MCF 10A (cell line): ENCODE measurements around the gene DOK5. TPM values are rescaled to one million over a fixed set of nuclear protein-coding genes. Genes with fewer than 3 reads are reported as not detected.
A peak's percentile ranks its signal among the peaks of the same experiment; 100 is the strongest.

Experiments used
- BruUV-seq: library from RNA; stranded (reverse); fragments of 400-500 nt; replicated peaks from 2 replicates; lab custom pipeline; 2021; lab: Mats Ljungman, UMichigan
- CTCF ChIA-PET: fragments of 300-600 bp; sonication (Branson Sonifier 250); formaldehyde crosslinking; extraction: SDS; loops from one replicate; lab custom pipeline; 2021; ENCODE audit warnings: antibody characterized with exemption, inconsistent platforms; lab: Yijun Ruan, JAX
- POLR2A ChIA-PET: fragments of 300-600, 350-650 bp; sonication (Branson Sonifier 250); formaldehyde crosslinking; extraction: SDS; loops from one replicate; lab custom pipeline; 2020; ENCODE audit warnings: antibody characterized with exemption, inconsistent platforms; lab: Yijun Ruan, JAX
- DNase-seq: peaks from one replicate; pipeline ENCODE4 v3.0.0-alpha.2; 2018; ENCODE audit not compliant: unreplicated experiment
- H3K27ac Mint-ChIP-seq: one replicate; pipeline ENCODE4 v1.8.0; 2022; ENCODE audit warnings: mild to moderate bottlenecking, low read depth, mixed read lengths; ENCODE audit not compliant: unreplicated experiment
- H3K27me3 Mint-ChIP-seq: one replicate; pipeline ENCODE4 v1.8.0; 2022; ENCODE audit warnings: mixed read lengths; ENCODE audit not compliant: insufficient read depth, unreplicated experiment
- H3K36me3 Mint-ChIP-seq: one replicate; pipeline ENCODE4 v1.8.0; 2022; ENCODE audit warnings: mild to moderate bottlenecking, moderate library complexity, mixed read lengths; ENCODE audit not compliant: insufficient read depth, unreplicated experiment
- H3K4me1 Mint-ChIP-seq: one replicate; pipeline ENCODE4 v1.8.0; 2022; ENCODE audit warnings: mixed read lengths; ENCODE audit not compliant: insufficient read depth, unreplicated experiment
- H3K4me3 Mint-ChIP-seq: one replicate; pipeline ENCODE4 v1.8.0; 2022; ENCODE audit warnings: mild to moderate bottlenecking, moderate library complexity, mixed read lengths; ENCODE audit not compliant: unreplicated experiment
- H3K9me3 Mint-ChIP-seq: one replicate; pipeline ENCODE4 v1.8.0; 2022; ENCODE audit warnings: mixed read lengths; ENCODE audit not compliant: unreplicated experiment
- intact Hi-C: fragments of 100-400 bp; cut with micrococcal nuclease; formaldehyde crosslinking; loops from 2 replicates; pipeline ENCODE4 v1.14.1; 2022
- total RNA-seq: library from RNA; stranded (reverse); gene quantifications from 2 replicates; pipeline ENCODE4 v1.2.3, GENCODE V29; 2022
- TF ChIP-seq, protein P1 (sequence below): fragments of 200-600 bp; IDR thresholded peaks from one replicate; pipeline ENCODE4 v1.8.0; 2022; ENCODE audit warnings: antibody characterized with exemption, mild to moderate bottlenecking; ENCODE audit not compliant: unreplicated experiment

DOK5 gene
- total RNA-seq, 1 experiment from 2014 or later, result not detected

DNA sequence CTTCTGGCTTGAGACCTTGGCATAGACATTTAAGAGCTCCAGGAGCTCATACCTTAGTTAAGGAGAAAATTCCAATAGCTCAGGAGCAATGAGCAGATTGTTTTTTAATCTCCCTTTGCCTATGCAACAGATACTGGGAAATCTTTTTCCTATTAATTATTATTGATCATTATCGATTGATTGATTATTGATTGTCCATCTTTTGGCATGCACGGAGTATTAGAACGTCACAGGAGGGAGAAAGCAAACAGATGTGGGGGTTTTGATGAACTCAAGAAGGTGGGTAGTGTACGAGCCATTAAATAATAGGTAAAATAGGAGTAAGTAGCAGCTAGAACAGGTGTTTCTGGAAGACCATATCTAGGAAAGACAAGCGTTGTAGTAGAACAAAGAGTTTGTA is 205.0 kb downstream of the DOK5 start:
- POLR2A ChIA-PET, result interaction anchor here (1.1 kb wide), 1 partner anchor 21 kb away, joined by 3 read pairs; no protein-coding TSS in a partner anchor
- no TSS peak for BruUV-seq
- intact Hi-C loops, result loop anchor here (2.0 kb wide), 1 partner anchor 1490 kb away; no protein-coding TSS in a partner anchor
- peaks cover 6% of the 10 kb centered on the region for H3K4me1 Mint-ChIP-seq
- H3K4me3 Mint-ChIP-seq, result no peak overlapping the region
- H3K27me3 Mint-ChIP-seq, result peaks cover 65% of the 10 kb centered on the region
- no peak for DNase-seq
- TF ChIP-seq, protein P1, sequence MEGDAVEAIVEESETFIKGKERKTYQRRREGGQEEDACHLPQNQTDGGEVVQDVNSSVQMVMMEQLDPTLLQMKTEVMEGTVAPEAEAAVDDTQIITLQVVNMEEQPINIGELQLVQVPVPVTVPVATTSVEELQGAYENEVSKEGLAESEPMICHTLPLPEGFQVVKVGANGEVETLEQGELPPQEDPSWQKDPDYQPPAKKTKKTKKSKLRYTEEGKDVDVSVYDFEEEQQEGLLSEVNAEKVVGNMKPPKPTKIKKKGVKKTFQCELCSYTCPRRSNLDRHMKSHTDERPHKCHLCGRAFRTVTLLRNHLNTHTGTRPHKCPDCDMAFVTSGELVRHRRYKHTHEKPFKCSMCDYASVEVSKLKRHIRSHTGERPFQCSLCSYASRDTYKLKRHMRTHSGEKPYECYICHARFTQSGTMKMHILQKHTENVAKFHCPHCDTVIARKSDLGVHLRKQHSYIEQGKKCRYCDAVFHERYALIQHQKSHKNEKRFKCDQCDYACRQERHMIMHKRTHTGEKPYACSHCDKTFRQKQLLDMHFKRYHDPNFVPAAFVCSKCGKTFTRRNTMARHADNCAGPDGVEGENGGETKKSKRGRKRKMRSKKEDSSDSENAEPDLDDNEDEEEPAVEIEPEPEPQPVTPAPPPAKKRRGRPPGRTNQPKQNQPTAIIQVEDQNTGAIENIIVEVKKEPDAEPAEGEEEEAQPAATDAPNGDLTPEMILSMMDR, result no peak
- CTCF ChIA-PET, result interaction anchor here (0.5 to 8.7 kb wide), 48 partner anchors 9 to 1738 kb away, joined by 3 to 109 read pairs (median 4); no protein-coding TSS in a partner anchor
- H3K36me3 Mint-ChIP-seq, result no peaks in the 10 kb centered on the region
- H3K27ac Mint-ChIP-seq, result no peak overlapping the region
- H3K9me3 Mint-ChIP-seq, result no peaks in the 10 kb centered on the region

DNA sequence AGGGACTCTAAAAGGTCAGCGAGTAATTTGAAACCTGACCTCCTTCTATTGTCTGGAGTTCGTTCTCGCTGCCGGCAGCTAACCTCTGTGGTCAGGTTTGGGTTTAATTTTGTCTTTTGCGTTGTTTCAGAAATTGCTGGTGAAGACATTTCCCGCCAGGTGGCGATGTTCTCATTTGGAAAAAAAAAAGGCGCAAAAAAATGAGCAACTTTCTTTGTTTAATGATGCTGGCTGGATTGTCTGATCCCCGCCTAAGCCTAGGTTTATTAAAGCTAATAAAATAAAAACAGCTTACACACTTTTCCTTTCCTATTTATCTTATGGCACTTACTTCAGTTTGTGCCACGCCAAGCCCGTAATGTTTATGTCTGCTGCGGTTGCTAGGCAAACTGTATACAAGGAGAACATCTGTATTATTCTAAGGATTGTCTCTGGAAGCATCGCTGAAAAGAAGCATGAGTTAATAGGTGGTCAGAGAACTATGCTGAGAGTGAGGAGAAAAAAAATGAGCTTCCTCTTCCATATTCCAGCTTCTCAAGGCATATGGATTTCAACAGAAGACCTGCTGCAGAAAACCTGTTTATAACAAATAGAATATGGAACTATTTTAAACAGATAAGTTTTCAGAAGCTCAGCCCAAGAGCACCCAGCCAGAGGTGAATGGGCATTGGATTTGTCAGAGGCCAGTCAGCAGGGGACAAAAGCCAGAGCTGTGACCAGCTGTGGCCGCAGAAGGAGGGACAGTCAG is 205.7 kb downstream of the DOK5 start:
- DNase-seq, result peak; percentile 52
- Mint-ChIP-seq H3K4me3 (no peak overlapping the region), H3K27me3 (peaks cover 63% of the 10 kb centered on the region), H3K4me1 (peaks cover 6% of the 10 kb centered on the region), H3K9me3 (no peaks in the 10 kb centered on the region), H3K36me3 (no peaks in the 10 kb centered on the region), H3K27ac (no peak overlapping the region)
- ChIA-PET POLR2A (interaction anchor here (1.1 kb wide), 2 partner anchors 22 to 45 kb away, joined by 3 read pairs; no protein-coding TSS in a partner anchor), CTCF (interaction anchor here (0.5 to 8.7 kb wide), 88 partner anchors 8 to 1885 kb away, joined by 3 to 109 read pairs (median 3); no protein-coding TSS in a partner anchor)
- BruUV-seq, result no TSS peak
- TF ChIP-seq, protein P1, result peak; percentile 71
- intact Hi-C loops, result loop anchor here (2.0 kb wide), 1 partner anchor 1490 kb away; no protein-coding TSS in a partner anchor

DNA sequence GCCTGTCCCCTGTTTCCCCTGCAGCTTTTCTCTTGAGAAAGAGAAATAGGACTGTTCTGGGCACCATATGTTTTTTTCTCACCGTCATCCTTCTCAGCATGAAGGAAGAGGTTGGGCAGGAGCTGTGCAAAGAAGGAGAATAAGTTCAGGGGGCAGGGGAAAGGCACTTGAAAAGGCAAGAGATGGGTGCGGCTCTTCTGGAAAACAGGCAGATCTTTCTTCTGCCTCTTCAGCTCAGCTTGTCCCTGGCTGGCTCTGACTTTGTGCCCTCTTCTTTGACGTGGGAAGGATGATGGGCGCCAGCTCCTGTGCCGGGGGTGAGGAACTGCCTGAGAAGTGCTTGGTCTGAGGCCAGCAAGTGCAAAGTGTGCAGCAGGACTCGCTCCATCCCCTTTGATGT is 206.5 kb downstream of the DOK5 start:
- CTCF ChIA-PET, result interaction anchor here (0.6 to 8.7 kb wide), 43 partner anchors 9 to 1685 kb away, joined by 3 to 109 read pairs (median 4); no protein-coding TSS in a partner anchor
- POLR2A ChIA-PET, result interaction anchor here (0.6 to 1.1 kb wide), 2 partner anchors 44 to 888 kb away, joined by 3 to 4 read pairs; no protein-coding TSS in a partner anchor
- H3K27me3 Mint-ChIP-seq, result peaks cover 55% of the 10 kb centered on the region

More for the DNA sequence above, 206.5 kb downstream of the DOK5 start:
- Mint-ChIP-seq H3K4me1 (peaks cover 6% of the 10 kb centered on the region), H3K9me3 (no peaks in the 10 kb centered on the region), H3K27ac (no peak overlapping the region), H3K4me3 (no peak overlapping the region), H3K36me3 (no peaks in the 10 kb centered on the region)
- no peak for DNase-seq
- intact Hi-C loops, result loop anchor here (2.0 kb wide), 1 partner anchor 1489 kb away; no protein-coding TSS in a partner anchor
- no TSS peak for BruUV-seq
- TF ChIP-seq, protein P1, result no peak
